ENCODE data around the gene MED15. TPM values are rescaled to one million over a fixed set of nuclear protein-coding genes. Genes with fewer than 3 reads are reported as not detected.

MED15 gene
- total RNA-seq, 1 donor from 2014 or later = 105 TPM

DNA sequence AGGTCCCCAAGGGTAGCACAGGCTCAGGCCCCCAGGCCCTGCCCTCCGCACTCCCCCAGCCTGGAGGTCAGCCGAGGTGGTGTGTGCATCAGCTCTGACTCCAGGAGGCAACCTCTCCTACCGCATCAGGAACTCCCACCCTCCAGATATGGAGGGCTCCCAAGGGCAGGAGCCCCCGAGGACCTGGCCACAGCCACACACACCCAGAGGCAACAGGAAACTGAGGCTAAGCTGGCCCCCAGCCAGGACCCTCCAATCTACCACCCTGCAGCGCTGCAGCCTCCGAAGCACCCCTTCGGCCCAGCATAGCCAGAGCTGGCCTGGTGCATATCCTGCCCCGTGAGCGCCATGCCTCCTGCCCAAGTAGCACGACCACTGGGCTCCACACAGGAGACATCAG lies 104.0 kb downstream of the MED15 start:
- no peaks in the 10 kb centered on the region for H3K27me3 ChIP-seq (ENCODE audit: low read depth)
- intact Hi-C loops (cut with DNase I) = no loop called here
- H3K36me3 ChIP-seq = no peaks in the 10 kb centered on the region
- DNase-seq (peak; percentile 35), ATAC-seq (no peak)
- TF ChIP-seq, protein P1, sequence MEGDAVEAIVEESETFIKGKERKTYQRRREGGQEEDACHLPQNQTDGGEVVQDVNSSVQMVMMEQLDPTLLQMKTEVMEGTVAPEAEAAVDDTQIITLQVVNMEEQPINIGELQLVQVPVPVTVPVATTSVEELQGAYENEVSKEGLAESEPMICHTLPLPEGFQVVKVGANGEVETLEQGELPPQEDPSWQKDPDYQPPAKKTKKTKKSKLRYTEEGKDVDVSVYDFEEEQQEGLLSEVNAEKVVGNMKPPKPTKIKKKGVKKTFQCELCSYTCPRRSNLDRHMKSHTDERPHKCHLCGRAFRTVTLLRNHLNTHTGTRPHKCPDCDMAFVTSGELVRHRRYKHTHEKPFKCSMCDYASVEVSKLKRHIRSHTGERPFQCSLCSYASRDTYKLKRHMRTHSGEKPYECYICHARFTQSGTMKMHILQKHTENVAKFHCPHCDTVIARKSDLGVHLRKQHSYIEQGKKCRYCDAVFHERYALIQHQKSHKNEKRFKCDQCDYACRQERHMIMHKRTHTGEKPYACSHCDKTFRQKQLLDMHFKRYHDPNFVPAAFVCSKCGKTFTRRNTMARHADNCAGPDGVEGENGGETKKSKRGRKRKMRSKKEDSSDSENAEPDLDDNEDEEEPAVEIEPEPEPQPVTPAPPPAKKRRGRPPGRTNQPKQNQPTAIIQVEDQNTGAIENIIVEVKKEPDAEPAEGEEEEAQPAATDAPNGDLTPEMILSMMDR (IDR thresholded peaks at IDR 0.05) = no peak
- peaks cover 6% of the 10 kb centered on the region for H3K4me1 ChIP-seq
- H3K9me3 ChIP-seq = no peaks in the 10 kb centered on the region
- H3K27ac ChIP-seq = no peak overlapping the region
- no peak overlapping the region for H3K4me3 ChIP-seq

DNA sequence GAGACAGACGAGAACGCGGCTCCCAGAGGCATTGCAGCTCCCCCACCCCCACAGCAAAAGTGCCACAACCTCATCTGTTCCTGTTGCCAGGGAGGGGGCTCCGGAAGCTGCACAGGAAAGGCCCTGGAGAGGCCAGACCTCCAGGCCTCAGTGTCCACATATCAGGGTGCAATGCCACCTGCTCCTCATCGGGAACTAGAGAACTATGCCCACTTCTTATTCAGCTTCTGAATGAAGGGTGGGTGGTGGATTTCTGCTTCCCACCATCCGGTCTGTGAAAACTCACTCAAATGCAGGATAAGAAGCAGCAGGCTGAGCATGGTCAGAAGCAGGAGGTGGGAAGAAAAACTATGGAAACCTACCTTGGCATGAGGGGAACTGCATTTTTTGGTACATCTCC lies 105.9 kb downstream of the MED15 start:
- intact Hi-C loops (cut with DNase I) = no loop called here
- no peaks in the 10 kb centered on the region for H3K36me3 ChIP-seq
- H3K4me1 ChIP-seq = no peaks in the 10 kb centered on the region
- TF ChIP-seq, protein P1 (IDR thresholded peaks at IDR 0.05) = no peak
- DNase-seq = no peak
- no peak overlapping the region for H3K4me3 ChIP-seq
- H3K27me3 ChIP-seq (ENCODE audit: low read depth) = no peaks in the 10 kb centered on the region
- no peak overlapping the region for H3K27ac ChIP-seq
- no peak for ATAC-seq
- H3K9me3 ChIP-seq = no peaks in the 10 kb centered on the region

DNA sequence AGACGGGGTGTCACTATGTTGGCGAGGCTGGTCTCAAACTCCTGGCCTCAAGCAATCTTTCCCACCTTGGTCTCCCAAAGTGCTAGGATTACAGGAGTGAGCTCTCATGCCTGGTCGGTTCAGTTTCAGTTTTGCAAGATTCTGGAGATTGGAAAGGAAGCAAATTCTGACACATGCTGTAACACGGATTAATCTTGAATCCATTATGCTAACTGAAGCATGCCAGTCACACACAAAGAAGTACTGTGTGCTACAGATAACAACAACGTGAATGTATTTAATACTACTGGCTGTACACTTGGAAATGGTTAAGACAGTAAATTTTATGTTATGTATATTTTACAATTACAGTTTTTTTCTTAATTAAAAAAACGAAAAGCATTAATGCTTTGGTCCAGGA lies 107.6 kb downstream of the MED15 start:
- DNase-seq = no peak
- no peak for ATAC-seq
- Histone ChIP-seq H3K27me3 (ENCODE audit: low read depth) (no peaks in the 10 kb centered on the region), H3K27ac (no peak overlapping the region), H3K9me3 (no peaks in the 10 kb centered on the region), H3K36me3 (no peaks in the 10 kb centered on the region), H3K4me1 (no peaks in the 10 kb centered on the region), H3K4me3 (no peak overlapping the region)
- intact Hi-C loops (cut with DNase I) = no loop called here
- TF ChIP-seq, protein P1 (IDR thresholded peaks at IDR 0.05) = no peak

DNA sequence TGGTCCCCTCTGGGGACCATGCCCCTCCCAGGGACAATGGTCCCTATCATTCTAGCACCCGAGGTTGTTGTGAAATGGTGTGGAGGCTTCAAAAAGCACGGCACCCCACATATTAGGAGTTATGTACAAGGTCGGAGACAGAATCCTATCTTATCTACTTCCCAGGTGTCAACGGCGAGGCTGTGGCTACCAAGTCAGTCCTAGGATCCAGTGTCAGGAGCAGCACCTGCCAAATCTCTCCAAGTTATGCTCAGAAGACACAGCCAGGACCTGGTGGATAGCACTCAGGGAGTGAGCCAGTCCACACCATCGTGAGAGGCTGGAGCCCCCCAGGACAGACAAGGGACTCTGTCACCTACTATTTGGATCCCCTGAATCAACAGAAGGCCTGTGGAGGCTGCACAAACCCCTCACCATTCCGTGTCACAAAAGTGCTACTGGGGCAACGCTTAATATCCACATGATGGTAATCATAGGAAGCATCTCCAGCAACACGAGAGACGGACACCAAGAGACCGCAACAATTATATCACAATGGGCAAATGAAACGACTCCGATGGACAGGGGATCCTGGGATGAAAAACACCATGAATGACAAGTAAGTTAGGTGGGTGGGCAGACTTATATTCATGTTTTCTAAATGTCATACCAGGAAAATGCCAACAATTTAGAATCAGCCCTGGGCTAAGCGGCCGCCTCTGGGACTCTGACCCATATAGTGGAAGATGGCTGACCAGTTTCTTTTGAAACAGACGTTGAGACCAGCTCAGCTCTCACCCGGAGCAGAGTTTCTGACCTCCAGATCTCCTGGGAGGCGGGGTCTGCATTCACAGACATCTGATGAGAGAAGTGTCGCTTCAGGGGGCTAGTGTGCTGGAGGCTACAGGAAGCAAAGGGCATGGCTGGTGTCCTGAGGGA lies 108.4 kb downstream of the MED15 start:
- Histone ChIP-seq H3K4me3 (no peak overlapping the region), H3K4me1 (no peaks in the 10 kb centered on the region), H3K36me3 (no peaks in the 10 kb centered on the region), H3K27me3 (ENCODE audit: low read depth) (no peaks in the 10 kb centered on the region), H3K9me3 (no peaks in the 10 kb centered on the region), H3K27ac (no peak overlapping the region)
- no peak for DNase-seq
- TF ChIP-seq, protein P1 (IDR thresholded peaks at IDR 0.05) = no peak
- intact Hi-C loops (cut with DNase I) = no loop called here
- ATAC-seq = no peak

DNA sequence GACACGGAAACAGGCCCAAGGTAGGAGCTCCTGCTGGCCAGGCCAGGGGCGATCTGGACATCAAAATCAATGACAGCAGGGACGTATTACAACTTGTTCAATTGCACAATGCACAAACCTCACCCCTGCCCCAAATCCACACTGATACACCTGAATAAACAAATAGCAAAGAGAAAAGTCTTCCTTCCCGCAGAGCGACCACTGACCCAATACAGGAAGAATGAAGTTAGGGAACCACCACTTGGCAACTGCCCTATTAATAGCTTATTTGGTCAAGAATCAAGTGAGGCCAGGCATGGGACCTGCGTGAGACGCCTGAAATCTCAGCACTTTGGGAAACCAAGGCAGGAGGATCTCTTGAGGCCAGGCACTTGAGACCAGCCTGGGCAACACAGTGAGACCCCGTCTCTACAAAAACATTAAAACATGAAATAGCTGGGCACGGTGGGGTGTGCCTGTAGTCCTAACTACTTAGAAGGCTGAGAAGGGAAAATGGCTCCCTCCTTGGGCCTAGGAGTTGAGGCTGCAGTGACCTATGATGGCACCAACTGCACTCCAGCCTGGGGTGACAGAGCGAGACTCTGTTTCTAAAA lies 109.1 kb downstream of the MED15 start:
- Histone ChIP-seq H3K9me3 (no peaks in the 10 kb centered on the region), H3K4me1 (no peaks in the 10 kb centered on the region), H3K36me3 (no peaks in the 10 kb centered on the region), H3K4me3 (no peak overlapping the region), H3K27ac (no peak overlapping the region), H3K27me3 (ENCODE audit: low read depth) (no peaks in the 10 kb centered on the region)
- DNase-seq = no peak
- no peak for ATAC-seq
- TF ChIP-seq, protein P1 (IDR thresholded peaks at IDR 0.05) = no peak
- intact Hi-C loops (cut with DNase I) = no loop called here
